SK-N-SH treated with all-trans-retinoic acid at 6 μM for 48 hours (cell line): ENCODE measurements around the gene MAGOHB.

ENCODE experiments used
- ESRRG ChIP-seq: fragments of 250-450 bp; sonication (Bioruptor Pico); IDR thresholded peaks from 2 replicates; pipeline ENCODE4 v1.6.1; 2021; ENCODE audit warnings: mild to moderate bottlenecking
- RARB ChIP-seq: fragments of 250-450 bp; sonication (Bioruptor Pico); IDR thresholded peaks from 2 replicates; pipeline ENCODE4 v1.8.0; 2021; ENCODE audit warnings: mild to moderate bottlenecking, moderate library complexity
- TOX ChIP-seq: fragments of 250-450 bp; sonication (Bioruptor Pico); IDR thresholded peaks from 2 replicates; pipeline ENCODE4 v1.8.0; 2021; ENCODE audit warnings: mild to moderate bottlenecking, moderate library complexity, borderline replicate concordance
- ZFP3 ChIP-seq: fragments of 250-450 bp; sonication (Bioruptor Pico); IDR thresholded peaks from 2 replicates; pipeline ENCODE4 v1.5.0; 2020; ENCODE audit warnings: mild to moderate bottlenecking, moderate library complexity
- TF ChIP-seq, protein P1 (sequence below): fragments of 250-450 bp; sonication (Bioruptor Pico); IDR thresholded peaks from 2 replicates; pipeline ENCODE4 v1.5.0; 2020; ENCODE audit warnings: mild to moderate bottlenecking, moderate library complexity

DNA sequence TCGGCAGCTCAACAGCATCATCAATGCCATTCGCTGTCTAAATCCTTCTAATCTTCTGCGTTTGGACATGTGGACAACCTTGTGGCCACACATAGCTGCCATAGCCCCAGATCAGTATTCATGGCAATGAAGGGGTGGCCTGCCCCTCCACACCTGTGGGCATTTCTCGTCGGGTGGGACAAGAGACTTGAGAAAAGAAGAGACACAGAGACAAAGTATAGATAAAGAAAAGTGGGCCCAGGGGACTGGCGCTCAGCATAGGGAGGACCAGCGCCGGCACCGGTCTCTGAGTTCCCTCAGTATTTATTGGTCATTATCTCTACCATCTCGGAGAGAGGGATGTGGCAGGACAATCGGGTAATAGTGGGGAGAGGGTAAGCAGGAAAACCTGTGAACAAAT, 42.3 kb downstream of the MAGOHB start:
- no peak for TF ChIP-seq ZFP3 (CRISPR knock-in tag)
- TF ChIP-seq TOX: no peak
- no peak for TF ChIP-seq RARB (CRISPR knock-in tag)
- TF ChIP-seq ESRRG (CRISPR knock-in tag): no peak
- TF ChIP-seq, protein P1, sequence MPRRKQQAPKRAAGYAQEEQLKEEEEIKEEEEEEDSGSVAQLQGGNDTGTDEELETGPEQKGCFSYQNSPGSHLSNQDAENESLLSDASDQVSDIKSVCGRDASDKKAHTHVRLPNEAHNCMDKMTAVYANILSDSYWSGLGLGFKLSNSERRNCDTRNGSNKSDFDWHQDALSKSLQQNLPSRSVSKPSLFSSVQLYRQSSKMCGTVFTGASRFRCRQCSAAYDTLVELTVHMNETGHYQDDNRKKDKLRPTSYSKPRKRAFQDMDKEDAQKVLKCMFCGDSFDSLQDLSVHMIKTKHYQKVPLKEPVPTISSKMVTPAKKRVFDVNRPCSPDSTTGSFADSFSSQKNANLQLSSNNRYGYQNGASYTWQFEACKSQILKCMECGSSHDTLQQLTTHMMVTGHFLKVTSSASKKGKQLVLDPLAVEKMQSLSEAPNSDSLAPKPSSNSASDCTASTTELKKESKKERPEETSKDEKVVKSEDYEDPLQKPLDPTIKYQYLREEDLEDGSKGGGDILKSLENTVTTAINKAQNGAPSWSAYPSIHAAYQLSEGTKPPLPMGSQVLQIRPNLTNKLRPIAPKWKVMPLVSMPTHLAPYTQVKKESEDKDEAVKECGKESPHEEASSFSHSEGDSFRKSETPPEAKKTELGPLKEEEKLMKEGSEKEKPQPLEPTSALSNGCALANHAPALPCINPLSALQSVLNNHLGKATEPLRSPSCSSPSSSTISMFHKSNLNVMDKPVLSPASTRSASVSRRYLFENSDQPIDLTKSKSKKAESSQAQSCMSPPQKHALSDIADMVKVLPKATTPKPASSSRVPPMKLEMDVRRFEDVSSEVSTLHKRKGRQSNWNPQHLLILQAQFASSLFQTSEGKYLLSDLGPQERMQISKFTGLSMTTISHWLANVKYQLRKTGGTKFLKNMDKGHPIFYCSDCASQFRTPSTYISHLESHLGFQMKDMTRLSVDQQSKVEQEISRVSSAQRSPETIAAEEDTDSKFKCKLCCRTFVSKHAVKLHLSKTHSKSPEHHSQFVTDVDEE (CRISPR knock-in tag): no peak
